Progenitor cell of endocrine pancreas (in vitro differentiated cells): ENCODE measurements around the gene PHRF1. TPM values are rescaled to one million over a fixed set of nuclear protein-coding genes. Genes with fewer than 3 reads are reported as not detected.

Experiments
- DNase-seq: peaks from one replicate; pipeline ENCODE4 v3.0.0; 2021; ENCODE audit warnings: low spot score; ENCODE audit not compliant: unreplicated experiment
- H3K27ac Mint-ChIP-seq: 2 replicates; pipeline ENCODE4 v1.8.0; 2021; ENCODE audit warnings: mild to moderate bottlenecking, moderate library complexity, mixed read lengths
- H3K27me3 Mint-ChIP-seq: 2 replicates; pipeline ENCODE4 v1.8.0; 2021; ENCODE audit warnings: mixed read lengths
- H3K36me3 Mint-ChIP-seq: 2 replicates; pipeline ENCODE4 v1.8.0; 2022; ENCODE audit warnings: mixed read lengths; ENCODE audit not compliant: insufficient read depth
- H3K4me1 Mint-ChIP-seq: 2 replicates; pipeline ENCODE4 v1.8.0; 2021; ENCODE audit warnings: low read depth, mixed read lengths
- H3K4me3 Mint-ChIP-seq: 2 replicates; pipeline ENCODE4 v1.8.0; 2021; ENCODE audit warnings: low read depth, mild to moderate bottlenecking, moderate library complexity, mixed read lengths
- H3K9me3 Mint-ChIP-seq: 2 replicates; pipeline ENCODE4 v1.8.0; 2021; ENCODE audit warnings: low read depth, mixed read lengths
- CTCF ChIP-seq: fragments of 200-600 bp; sonication (generic); IDR thresholded peaks from one replicate; pipeline ENCODE4 v1.5.0; 2021; ENCODE audit warnings: antibody characterized with exemption, mild to moderate bottlenecking; ENCODE audit not compliant: unreplicated experiment
- long read RNA-seq: library from polyadenylated mRNA; unstranded; transcript quantifications from one replicate; pipeline ENCODE4 v2.0.0, GENCODE V29; 2020
- total RNA-seq: library from RNA; stranded (reverse); gene quantifications from 2 replicates; pipeline ENCODE4 v1.2.1, GENCODE V29; 2021

The PHRF1 gene
- total RNA-seq, result 44.4 and 44.9 TPM in 2 replicates
- long read RNA-seq, partial matches to known transcripts, result 2 of 3 reads
- long read RNA-seq, other reads (novel, unspliced or antisense), result 1 of 3 reads

DNA sequence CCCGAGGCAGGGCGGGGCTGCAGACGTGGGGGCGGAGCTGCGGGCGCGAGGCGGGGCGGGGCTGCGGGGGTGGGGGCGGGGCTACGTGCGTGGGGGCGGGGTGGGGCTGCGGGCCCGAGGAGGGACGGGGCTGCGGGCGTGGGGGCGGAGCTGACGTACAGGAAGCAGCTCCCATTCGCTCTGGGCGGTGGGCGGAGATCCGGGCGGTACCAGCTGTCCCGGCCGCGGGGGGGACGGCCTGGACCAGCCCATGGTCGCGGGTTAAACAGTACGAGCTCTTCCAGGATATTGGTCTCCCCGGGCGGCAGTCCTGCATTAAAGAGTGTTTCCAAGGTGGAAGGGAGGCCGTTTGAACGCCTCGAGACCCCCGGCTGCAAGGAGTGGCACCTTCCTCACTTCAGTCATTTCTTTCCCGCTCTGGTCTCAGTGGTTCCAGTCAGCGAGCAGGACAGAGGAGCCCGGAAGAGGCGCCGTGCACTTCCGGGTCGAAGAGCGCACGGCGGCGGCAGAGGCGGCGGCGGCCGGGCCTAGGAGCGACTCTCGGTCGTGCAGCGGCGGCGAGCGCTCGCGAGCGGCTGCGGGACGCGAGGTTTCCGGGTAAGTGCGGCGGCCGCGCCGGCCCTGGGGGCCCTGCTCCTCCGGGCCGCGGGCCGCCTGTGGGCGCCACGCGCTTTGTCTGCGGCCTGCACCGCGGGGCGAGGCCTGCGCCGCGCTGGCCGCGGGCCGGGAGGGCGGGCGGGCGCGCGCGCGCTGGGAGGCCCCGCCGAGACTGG, at the start of gene PHRF1:
PHRF1 (plus strand) TSS at position 475 of the 773 bp plus-strand sequence. CDS start 5,043 bp downstream, outside the sequence.
- Mint-ChIP-seq H3K27me3 (peaks cover 17% of the 10 kb centered on the region), H3K4me1 (peaks cover 42% of the 10 kb centered on the region), H3K9me3 (no peaks in the 10 kb centered on the region), H3K4me3 (peak within 1 kb of the TSS; percentile 96), H3K27ac (peak within 1 kb of the TSS; percentile 100), H3K36me3 (no peaks in the 10 kb centered on the region)
- peak; percentile 87 for DNase-seq
- no peak for TF ChIP-seq CTCF

GRCh38 chr11:528166-528814, 48.0 kb upstream of the PHRF1 start:
- Mint-ChIP-seq H3K27me3 (no peaks in the 10 kb centered on the region), H3K4me3 (no peak overlapping the region), H3K4me1 (no peaks in the 10 kb centered on the region), H3K36me3 (peaks cover 1% of the 10 kb centered on the region), H3K9me3 (peaks cover 3% of the 10 kb centered on the region), H3K27ac (no peak overlapping the region)
- DNase-seq, result no peak
- no peak for TF ChIP-seq CTCF

- Mint-ChIP-seq H3K27me3 (no peaks in the 10 kb centered on the region), H3K4me3 (no peak overlapping the region), H3K27ac (no peak overlapping the region), H3K9me3 (peaks cover under 1% of the 10 kb centered on the region), H3K36me3 (peaks cover 1% of the 10 kb centered on the region), H3K4me1 (no peaks in the 10 kb centered on the region)
- no peak for DNase-seq
- TF ChIP-seq CTCF, result no peak
These were observed 47.2 kb upstream of the PHRF1 start for GRCh38 chr11:528815-529727.

- Mint-ChIP-seq H3K36me3 (peaks cover 1% of the 10 kb centered on the region), H3K4me1 (no peaks in the 10 kb centered on the region), H3K27ac (no peak overlapping the region), H3K27me3 (no peaks in the 10 kb centered on the region), H3K9me3 (no peaks in the 10 kb centered on the region), H3K4me3 (no peak overlapping the region)
- DNase-seq, result no peak
- no peak for TF ChIP-seq CTCF
These were observed 46.4 kb upstream of the PHRF1 start for GRCh38 chr11:529728-530411.
